Neural cell (in vitro differentiated cells): ENCODE data around the gene HBD.

Experiments
- EZH2 ChIP-seq: fragments of 200-600, 300-800 bp; shearing (Covaris generic), sonication (generic); IDR thresholded peaks from 2 replicates; pipeline ENCODE4 v1.6.1; 2014; ENCODE audit warnings: antibody characterized with exemption, low read length, borderline replicate concordance, mild to moderate bottlenecking; ENCODE audit not compliant: insufficient read depth, poor library complexity, severe bottlenecking
- MXI1 ChIP-seq: fragments of 450-650 bp; conservative IDR thresholded peaks from 2 replicates; pipeline ENCODE4 v1.6.1; 2014; ENCODE audit warnings: antibody characterized with exemption, mild to moderate bottlenecking; ENCODE audit not compliant: poor library complexity, severe bottlenecking
- POLR2AphosphoS5 ChIP-seq: IDR thresholded peaks from 2 replicates; pipeline ENCODE4 v1.6.1; 2012
- RAD21 ChIP-seq: fragments of 450-650 bp; conservative IDR thresholded peaks from 2 replicates; pipeline ENCODE4 v1.6.1; 2014; ENCODE audit warnings: antibody characterized with exemption, mild to moderate bottlenecking, moderate library complexity
- TF ChIP-seq, protein P1 (sequence below): IDR thresholded peaks from 2 replicates; pipeline ENCODE4 v1.6.1; 2012; ENCODE audit warnings: borderline replicate concordance

DNA sequence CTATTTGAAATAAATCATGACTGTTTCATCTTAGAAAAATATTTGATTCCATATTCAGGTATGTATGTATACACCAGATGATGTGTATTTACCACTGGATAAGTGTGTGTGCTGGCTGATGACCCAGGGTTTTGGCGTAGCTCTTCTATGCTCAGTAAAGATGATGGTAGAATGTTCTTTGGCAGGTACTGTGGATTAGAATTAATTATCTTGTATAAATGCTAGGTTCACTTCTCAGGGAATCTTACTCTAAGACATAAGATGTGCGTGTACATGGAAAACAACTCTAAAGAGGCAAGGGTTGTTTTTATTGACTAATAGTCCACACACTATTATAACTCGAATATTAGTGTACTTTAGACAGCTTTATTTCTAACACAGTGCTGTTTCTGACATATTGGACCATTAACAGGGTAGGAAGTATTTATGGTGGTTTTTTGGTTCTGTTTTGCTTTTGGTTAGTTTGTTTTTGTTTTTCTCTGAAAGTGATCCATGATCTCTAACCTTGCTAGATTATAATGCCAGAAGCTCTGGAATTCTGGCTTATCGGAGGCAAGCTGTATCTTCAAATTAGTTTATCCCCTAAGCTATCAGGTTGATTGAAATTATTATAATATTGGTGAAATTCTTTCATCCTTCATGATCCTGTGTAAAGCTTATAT lies 16.4 kb upstream of the HBD start:
- no peak for TF ChIP-seq RAD21
- no peak for TF ChIP-seq MXI1
- TF ChIP-seq POLR2AphosphoS5 = no peak
- TF ChIP-seq EZH2 = no peak
- TF ChIP-seq, protein P1, sequence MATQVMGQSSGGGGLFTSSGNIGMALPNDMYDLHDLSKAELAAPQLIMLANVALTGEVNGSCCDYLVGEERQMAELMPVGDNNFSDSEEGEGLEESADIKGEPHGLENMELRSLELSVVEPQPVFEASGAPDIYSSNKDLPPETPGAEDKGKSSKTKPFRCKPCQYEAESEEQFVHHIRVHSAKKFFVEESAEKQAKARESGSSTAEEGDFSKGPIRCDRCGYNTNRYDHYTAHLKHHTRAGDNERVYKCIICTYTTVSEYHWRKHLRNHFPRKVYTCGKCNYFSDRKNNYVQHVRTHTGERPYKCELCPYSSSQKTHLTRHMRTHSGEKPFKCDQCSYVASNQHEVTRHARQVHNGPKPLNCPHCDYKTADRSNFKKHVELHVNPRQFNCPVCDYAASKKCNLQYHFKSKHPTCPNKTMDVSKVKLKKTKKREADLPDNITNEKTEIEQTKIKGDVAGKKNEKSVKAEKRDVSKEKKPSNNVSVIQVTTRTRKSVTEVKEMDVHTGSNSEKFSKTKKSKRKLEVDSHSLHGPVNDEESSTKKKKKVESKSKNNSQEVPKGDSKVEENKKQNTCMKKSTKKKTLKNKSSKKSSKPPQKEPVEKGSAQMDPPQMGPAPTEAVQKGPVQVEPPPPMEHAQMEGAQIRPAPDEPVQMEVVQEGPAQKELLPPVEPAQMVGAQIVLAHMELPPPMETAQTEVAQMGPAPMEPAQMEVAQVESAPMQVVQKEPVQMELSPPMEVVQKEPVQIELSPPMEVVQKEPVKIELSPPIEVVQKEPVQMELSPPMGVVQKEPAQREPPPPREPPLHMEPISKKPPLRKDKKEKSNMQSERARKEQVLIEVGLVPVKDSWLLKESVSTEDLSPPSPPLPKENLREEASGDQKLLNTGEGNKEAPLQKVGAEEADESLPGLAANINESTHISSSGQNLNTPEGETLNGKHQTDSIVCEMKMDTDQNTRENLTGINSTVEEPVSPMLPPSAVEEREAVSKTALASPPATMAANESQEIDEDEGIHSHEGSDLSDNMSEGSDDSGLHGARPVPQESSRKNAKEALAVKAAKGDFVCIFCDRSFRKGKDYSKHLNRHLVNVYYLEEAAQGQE = no peak
